Brain microvascular endothelial cell (primary cell): ENCODE results near the gene DYNC1LI2.
A peak's percentile ranks its signal among the peaks of the same experiment; 100 is the strongest.

Experiments used
- DNase-seq: peaks from one replicate; pipeline ENCODE4 v3.0.0-alpha.2; 2020
- H3K27ac ChIP-seq: fragments of 250-450 bp; sonication (Bioruptor Pico); 2 replicates; pipeline ENCODE4 v1.5.1; 2020; ENCODE audit warnings: mild to moderate bottlenecking, moderate library complexity
- H3K27me3 ChIP-seq: fragments of 250-450 bp; sonication (Bioruptor Pico); replicated peaks from 2 replicates; pipeline ENCODE4 v1.5.1; 2020; ENCODE audit warnings: mild to moderate bottlenecking
- H3K36me3 ChIP-seq: fragments of 250-450 bp; sonication (Bioruptor Pico); replicated peaks from 2 replicates; pipeline ENCODE4 v1.5.1; 2020; ENCODE audit warnings: mild to moderate bottlenecking
- H3K4me3 ChIP-seq: 2 replicates; pipeline ENCODE4 v1.5.1; 2011; ENCODE audit warnings: low read depth, mild to moderate bottlenecking, control low read depth, low read length, moderate library complexity
- CTCF ChIP-seq: IDR thresholded peaks from 2 replicates; pipeline ENCODE4 v1.5.1; 2011; ENCODE audit warnings: low read depth, mild to moderate bottlenecking, moderate library complexity, low read length, control low read depth, inconsistent platforms; ENCODE audit errors: missing control alignments
- in situ Hi-C: cut with HindIII; loops from 2 replicates; pipeline ENCODE4 v1.10.0; 2017; ENCODE audit warnings: low sequenced_read_pairs, low pct_ligation_motif_present

Gene DYNC1LI2

GRCh38 chr16:66695471-66695934, 55.9 kb downstream of the DYNC1LI2 start:
- Histone ChIP-seq H3K36me3 (no peaks in the 10 kb centered on the region), H3K27ac (no peak overlapping the region), H3K4me3 (peak overlapping the region; percentile 60), H3K27me3 (no peaks in the 10 kb centered on the region)
- in situ Hi-C loops = no loop called here
- TF ChIP-seq CTCF = no peak
- DNase-seq = no peak

GRCh38 chr16:66693149-66693548, 58.3 kb downstream of the DYNC1LI2 start:
- DNase-seq = no peak
- H3K4me3 ChIP-seq = no peak overlapping the region
- no peak overlapping the region for H3K27ac ChIP-seq
- H3K27me3 ChIP-seq = no peaks in the 10 kb centered on the region
- no peak for TF ChIP-seq CTCF
- in situ Hi-C loops = no loop called here
- no peaks in the 10 kb centered on the region for H3K36me3 ChIP-seq

DNA sequence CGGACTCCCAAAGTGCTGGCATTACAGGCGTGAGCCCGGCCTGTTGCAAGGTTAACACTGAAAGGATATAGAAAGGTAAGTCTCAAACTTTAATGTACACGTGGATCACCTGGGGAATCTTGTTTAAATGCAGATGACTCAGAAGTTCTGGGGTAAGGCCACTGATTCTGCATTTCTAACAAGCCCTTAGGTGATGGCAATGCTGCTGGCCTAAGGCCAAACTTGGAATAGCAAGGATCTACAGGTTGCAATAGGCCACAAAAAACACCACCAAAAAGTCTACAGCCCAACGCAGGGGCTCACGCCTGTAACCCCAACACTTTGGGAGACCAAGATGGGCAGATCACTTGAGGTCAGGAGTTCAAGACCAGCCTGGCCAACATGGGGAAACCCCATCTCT, 59.1 kb downstream of the DYNC1LI2 start:
- no peak for TF ChIP-seq CTCF
- in situ Hi-C loops = no loop called here
- DNase-seq = no peak
- Histone ChIP-seq H3K4me3 (no peak overlapping the region), H3K27ac (no peak overlapping the region), H3K36me3 (no peaks in the 10 kb centered on the region), H3K27me3 (no peaks in the 10 kb centered on the region)

GRCh38 chr16:66691234-66691633, 60.2 kb downstream of the DYNC1LI2 start:
- no peak for TF ChIP-seq CTCF
- Histone ChIP-seq H3K4me3 (no peak overlapping the region), H3K27ac (no peak overlapping the region), H3K27me3 (no peaks in the 10 kb centered on the region), H3K36me3 (no peaks in the 10 kb centered on the region)
- no peak for DNase-seq
- in situ Hi-C loops = no loop called here

DNA sequence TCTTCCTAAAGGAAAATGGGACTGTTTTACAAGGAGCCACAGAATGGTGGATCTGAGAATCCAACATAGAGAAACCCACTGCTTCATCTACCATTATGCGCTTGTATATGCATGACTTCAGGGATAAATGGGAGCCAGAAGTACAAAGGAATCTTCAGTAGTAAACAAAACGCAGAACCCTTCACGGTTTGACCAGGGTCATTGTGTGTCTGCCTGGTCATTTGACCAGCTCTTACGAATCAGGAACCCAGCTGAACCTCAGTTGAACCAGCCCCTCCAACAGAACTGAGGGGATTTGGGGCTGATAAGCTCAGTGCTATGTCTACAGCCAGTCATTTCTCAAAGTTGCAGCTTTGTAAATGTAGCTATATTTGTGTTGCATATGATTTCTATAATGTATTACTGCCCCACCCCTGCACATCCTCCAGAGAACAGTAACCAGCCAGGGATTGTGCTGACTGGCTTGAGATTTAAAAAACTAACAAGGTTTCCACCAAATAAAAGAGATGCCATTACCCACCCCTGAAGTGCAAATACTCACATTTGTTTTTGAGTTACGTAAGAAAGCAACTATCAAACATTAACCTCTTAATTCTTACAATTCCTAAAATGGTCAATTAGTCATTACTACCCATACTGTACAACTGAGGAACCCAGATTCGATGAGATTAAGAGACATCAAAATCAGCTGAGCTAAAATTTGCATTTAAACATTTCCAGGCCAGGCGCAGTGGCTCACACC, 61.1 kb downstream of the DYNC1LI2 start:
- DNase-seq = no peak
- H3K4me3 ChIP-seq = no peak overlapping the region
- in situ Hi-C loops = no loop called here
- H3K27me3 ChIP-seq = no peaks in the 10 kb centered on the region
- H3K36me3 ChIP-seq = no peaks in the 10 kb centered on the region
- TF ChIP-seq CTCF = no peak
- no peak overlapping the region for H3K27ac ChIP-seq

DNA sequence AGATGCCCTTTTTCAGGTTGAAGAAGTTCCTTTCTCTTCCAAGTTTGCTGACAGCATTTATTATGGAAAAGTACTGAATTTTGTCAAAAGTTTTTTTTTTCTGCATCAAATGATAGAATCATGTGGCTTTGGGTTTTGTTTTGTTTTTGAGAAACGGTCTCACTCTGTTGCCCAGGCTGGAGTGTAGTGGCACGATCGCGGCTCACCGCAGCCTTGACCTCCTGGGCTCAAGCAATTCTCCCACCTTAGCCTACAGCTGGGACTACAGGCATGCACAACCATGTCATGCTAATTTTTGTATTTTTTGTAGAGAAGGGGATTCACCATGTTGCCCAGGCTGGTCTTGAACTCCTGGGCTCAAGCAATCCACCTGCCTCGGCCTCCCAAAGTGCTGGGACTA, 62.1 kb downstream of the DYNC1LI2 start:
- DNase-seq = no peak
- H3K4me3 ChIP-seq = no peak overlapping the region
- no peaks in the 10 kb centered on the region for H3K27me3 ChIP-seq
- no peaks in the 10 kb centered on the region for H3K36me3 ChIP-seq
- TF ChIP-seq CTCF = no peak
- no peak overlapping the region for H3K27ac ChIP-seq
- in situ Hi-C loops = no loop called here
